ENCODE results near the gene FAM3C.

Gene FAM3C

DNA sequence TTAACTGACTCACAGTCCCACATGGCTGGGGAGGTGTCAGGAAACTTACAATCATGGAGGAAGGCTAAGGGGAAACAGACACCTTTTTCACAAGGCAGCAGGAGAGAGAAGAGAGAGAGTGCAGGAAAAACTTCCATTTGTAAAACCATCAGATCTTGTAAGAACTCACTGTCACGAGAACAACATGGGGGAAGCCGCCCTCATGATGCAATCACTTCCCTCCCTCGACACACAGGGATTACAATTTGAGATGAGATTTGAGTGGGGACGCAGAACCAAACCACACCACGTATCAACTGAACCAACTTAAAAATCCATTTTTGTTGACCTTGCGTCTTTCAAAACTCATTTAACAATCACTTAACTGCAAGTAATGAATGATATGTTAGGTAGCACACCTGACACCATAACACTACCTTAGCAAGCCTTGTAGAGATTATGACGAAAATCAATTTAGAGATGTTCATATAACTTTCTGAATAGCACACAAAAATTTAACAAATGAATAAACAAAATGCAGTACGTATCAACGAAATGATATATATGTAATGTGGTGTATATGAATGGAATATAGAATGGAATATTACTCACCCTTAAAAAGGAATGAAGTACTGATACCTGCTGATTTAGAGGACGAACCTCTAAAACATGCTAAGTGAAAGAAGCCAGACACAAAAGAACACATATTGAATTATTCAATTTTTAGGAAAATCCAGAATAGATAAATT lies 3.7 kb downstream of the FAM3C start:
- no peak overlapping the region for H3K4me3 ChIP-seq (ENCODE audit: low read depth, low read length)
- no peak for DNase-seq (ENCODE audit: low read depth)
- TF ChIP-seq, protein P1, sequence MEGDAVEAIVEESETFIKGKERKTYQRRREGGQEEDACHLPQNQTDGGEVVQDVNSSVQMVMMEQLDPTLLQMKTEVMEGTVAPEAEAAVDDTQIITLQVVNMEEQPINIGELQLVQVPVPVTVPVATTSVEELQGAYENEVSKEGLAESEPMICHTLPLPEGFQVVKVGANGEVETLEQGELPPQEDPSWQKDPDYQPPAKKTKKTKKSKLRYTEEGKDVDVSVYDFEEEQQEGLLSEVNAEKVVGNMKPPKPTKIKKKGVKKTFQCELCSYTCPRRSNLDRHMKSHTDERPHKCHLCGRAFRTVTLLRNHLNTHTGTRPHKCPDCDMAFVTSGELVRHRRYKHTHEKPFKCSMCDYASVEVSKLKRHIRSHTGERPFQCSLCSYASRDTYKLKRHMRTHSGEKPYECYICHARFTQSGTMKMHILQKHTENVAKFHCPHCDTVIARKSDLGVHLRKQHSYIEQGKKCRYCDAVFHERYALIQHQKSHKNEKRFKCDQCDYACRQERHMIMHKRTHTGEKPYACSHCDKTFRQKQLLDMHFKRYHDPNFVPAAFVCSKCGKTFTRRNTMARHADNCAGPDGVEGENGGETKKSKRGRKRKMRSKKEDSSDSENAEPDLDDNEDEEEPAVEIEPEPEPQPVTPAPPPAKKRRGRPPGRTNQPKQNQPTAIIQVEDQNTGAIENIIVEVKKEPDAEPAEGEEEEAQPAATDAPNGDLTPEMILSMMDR (IDR thresholded peaks at IDR 0.05; ENCODE audit: low read depth, low read length, missing control alignments): no peak
- in situ Hi-C loops (cut with HindIII; ENCODE audit: low sequenced_read_pairs): no loop called here

DNA sequence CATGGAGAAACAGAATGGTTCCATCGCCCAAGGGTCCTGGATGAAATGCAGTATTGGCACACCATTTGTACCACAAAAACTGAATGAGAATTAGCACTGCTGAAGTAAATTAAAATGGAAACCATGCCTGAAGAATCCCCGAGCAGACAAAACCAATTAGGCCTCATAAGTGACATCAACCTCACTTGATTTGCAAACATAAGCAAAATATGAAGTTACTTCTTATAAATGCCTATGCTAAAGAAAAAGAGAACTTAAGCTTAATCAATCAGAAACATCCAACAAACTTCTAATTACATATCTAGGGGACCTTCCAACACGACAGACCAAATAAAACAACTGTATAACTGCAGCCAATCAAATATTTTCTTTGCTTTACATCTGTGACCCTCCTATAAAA lies 4.4 kb downstream of the FAM3C start:
- no peak overlapping the region for H3K4me3 ChIP-seq (ENCODE audit: low read depth, low read length)
- no peak for DNase-seq (ENCODE audit: low read depth)
- TF ChIP-seq, protein P1 (IDR thresholded peaks at IDR 0.05; ENCODE audit: low read depth, low read length, missing control alignments): no peak
- in situ Hi-C loops (cut with HindIII; ENCODE audit: low sequenced_read_pairs): no loop called here

DNA sequence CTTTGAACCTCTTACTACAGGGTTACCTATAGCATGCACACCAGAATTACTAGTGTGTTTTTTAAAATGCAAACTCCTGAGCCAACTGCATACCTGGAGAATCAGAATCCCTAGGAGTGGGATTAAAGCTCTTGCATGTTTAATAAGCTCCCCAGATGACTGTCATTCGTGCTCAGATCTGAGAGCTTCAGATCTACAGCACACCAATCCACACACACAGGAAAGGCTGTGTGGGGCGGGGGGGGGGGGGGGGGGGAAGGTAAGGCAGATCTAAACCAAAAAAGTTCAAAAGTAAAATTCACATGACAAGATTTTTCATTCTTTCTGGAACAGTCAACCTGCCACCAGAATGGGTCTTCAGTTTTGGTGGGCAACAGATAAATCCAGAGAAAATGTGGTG lies 5.5 kb downstream of the FAM3C start:
- TF ChIP-seq, protein P1 (IDR thresholded peaks at IDR 0.05; ENCODE audit: low read depth, low read length, missing control alignments): no peak
- no peak overlapping the region for H3K4me3 ChIP-seq (ENCODE audit: low read depth, low read length)
- DNase-seq (ENCODE audit: low read depth): no peak
- in situ Hi-C loops (cut with HindIII; ENCODE audit: low sequenced_read_pairs): no loop called here

DNA sequence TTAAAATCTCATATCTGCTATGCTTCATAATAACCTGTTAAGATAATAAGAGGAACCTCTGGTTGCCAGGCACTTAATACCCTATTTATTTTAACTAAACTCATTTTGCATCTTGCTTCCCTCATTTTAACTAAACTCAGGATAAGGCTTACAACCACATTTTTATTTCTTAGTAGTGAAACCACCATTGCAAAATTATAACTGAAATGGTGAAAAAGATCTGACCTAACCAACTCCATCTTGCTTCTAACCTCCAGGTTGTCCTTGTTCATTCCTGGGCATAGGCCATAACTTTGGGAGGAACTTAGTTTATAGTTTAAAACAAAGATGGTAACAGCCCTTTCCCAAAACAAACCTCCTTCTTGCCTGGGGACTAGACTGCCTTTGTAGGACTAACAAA lies 6.0 kb downstream of the FAM3C start:
- in situ Hi-C loops (cut with HindIII; ENCODE audit: low sequenced_read_pairs): no loop called here
- TF ChIP-seq, protein P1 (IDR thresholded peaks at IDR 0.05; ENCODE audit: low read depth, low read length, missing control alignments): no peak
- no peak overlapping the region for H3K4me3 ChIP-seq (ENCODE audit: low read depth, low read length)
- no peak for DNase-seq (ENCODE audit: low read depth)

DNA sequence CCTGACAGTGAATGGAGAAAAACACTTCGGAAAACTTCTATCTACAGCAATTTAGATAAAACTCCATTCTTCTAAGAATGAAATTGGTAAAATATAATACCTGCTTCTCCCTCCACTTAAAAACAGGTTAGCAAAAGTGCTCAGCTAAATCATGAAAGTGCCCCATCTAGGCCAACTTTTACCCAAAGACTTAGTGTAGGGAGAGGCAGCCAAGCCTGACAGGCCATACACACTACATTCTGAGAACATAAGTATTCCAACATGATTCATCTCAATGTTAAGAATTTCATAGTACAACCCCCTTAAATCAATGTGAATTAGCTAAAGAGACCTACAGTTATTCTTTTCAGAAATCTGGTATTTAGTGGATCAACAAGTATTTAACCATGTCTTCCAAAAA lies 7.2 kb downstream of the FAM3C start:
- H3K4me3 ChIP-seq (ENCODE audit: low read depth, low read length): no peak overlapping the region
- TF ChIP-seq, protein P1 (IDR thresholded peaks at IDR 0.05; ENCODE audit: low read depth, low read length, missing control alignments): no peak
- in situ Hi-C loops (cut with HindIII; ENCODE audit: low sequenced_read_pairs): no loop called here
- DNase-seq (ENCODE audit: low read depth): no peak

DNA sequence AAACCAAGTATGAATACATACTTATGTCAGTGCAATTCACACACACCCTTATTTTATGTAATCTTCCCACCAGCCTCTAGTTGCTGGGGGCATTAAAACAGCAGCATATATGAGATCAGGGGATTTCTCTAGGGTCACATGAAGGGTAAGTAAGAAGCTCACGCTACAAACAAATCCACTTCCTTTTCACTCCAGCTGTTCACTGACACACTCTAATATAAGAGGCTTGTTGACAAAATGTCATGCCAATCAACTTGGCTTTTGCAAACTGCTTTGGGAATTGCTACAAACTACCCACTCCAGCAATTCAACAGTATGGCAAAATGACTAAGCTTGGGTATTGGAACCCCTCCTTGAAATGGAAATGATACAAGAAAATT lies 10.3 kb downstream of the FAM3C start:
- no peak for DNase-seq (ENCODE audit: low read depth)
- no peak overlapping the region for H3K4me3 ChIP-seq (ENCODE audit: low read depth, low read length)
- TF ChIP-seq, protein P1 (IDR thresholded peaks at IDR 0.05; ENCODE audit: low read depth, low read length, missing control alignments): no peak
- in situ Hi-C loops (cut with HindIII; ENCODE audit: low sequenced_read_pairs): no loop called here
